ENCODE measurements around the gene OSBPL2.

The OSBPL2 gene

DNA sequence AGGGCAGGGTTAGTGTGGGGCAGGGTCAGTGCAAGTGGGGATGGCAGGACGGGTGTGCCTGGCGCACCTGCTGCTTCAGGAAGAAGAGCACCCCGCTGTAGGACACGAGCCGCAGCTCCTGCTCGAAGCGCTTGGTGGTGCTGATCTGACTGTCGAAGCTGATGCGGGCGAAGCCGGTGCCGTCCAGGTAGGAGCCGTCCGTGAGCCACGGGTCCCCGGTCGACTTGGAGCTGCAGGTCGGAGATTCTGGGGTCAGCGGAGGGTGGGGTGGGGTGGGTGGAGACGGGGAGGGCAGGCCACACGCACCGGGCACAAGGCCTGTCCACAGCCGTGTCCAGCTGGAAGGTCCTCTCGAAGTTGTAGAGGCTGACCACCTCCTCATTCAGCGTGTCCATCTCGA is 74.7 kb downstream of the OSBPL2 start:
- no peak for DNase-seq (ENCODE audit: low read depth in 2 of 2)

DNA sequence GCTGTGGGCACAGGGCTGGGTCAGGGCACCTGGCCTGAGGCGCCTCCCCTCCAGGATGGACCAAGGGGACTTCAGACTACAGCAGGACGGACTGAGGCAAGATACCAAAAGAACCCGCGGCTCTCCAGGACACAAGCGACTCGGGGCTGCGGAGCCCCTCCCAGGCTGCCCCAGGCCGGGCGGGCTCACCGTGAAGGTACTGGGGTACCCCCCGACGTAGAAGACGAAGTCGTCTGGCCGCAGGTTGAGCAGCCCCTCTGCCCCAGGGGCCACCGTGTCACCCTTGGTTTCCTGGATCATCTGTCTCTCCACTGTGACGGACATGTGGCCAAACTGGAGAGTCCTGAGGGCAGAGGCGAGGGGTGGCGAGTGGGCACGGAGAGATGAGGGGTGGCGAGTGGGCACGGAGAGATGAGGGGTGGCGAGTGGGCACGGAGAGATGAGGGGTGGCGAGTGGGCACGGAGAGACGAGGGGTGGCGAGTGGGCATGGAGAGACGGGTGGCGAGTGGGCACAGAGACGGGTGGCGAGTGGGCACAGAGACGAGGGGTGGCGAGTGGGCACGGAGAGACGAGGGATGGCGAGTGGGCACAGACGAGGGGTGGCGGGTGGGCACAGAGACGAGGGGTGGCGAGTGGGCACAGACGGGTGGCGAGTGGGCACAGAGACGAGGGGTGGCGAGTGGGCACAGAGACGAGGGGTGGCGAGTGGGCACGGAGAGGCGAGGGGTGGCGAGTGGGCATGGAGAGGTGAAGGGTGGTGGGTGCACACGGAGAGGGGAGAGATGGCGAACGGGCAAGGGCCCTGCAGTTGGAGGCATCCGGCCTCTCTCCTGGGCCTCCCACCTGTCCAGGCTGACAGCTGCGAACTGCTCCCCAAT is 75.4 kb downstream of the OSBPL2 start:
- no peak for DNase-seq (ENCODE audit: low read depth in 2 of 2)

DNA sequence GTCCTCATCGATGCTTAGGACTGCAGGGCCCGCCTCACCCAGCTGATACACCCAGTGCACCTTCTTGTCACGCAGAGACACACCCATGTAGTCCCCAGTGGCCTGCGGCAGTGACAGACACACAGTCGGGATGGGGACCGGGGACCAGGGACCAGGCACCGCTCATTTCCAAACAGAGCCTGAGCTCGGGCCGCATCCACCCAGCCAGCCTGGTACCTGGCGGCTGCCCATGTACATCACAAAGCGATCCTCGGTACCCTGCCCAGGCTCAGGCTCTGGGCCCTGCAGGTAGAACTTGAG is 76.0 kb downstream of the OSBPL2 start:
- no peak for DNase-seq (ENCODE audit: low read depth in 2 of 2)

- DNase-seq (ENCODE audit: low read depth in 2 of 2) = no peak
These were observed 76.5 kb downstream of the OSBPL2 start for GRCh38 chr20:62314711-62315302.

DNA sequence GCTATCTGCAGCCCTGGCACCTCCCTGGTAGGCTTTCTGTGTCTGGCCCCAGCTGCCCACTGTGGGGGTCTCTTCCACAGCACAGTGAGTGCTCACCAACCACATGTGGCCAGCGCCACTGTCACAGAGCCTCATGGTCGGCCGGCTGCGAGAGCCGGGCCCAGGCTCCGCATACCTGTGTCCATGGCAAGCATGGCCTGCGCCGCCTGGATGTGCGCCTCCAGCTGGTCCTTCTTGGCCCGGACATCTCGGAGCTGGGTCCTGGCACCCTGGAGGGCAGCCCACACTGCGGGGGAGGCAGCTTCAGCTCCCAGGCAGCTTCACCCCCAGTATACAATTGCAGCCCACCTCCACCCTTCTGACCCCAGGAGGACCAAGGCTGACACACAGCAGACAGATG is 77.5 kb downstream of the OSBPL2 start:
- no peak for DNase-seq (ENCODE audit: low read depth in 2 of 2)

DNA sequence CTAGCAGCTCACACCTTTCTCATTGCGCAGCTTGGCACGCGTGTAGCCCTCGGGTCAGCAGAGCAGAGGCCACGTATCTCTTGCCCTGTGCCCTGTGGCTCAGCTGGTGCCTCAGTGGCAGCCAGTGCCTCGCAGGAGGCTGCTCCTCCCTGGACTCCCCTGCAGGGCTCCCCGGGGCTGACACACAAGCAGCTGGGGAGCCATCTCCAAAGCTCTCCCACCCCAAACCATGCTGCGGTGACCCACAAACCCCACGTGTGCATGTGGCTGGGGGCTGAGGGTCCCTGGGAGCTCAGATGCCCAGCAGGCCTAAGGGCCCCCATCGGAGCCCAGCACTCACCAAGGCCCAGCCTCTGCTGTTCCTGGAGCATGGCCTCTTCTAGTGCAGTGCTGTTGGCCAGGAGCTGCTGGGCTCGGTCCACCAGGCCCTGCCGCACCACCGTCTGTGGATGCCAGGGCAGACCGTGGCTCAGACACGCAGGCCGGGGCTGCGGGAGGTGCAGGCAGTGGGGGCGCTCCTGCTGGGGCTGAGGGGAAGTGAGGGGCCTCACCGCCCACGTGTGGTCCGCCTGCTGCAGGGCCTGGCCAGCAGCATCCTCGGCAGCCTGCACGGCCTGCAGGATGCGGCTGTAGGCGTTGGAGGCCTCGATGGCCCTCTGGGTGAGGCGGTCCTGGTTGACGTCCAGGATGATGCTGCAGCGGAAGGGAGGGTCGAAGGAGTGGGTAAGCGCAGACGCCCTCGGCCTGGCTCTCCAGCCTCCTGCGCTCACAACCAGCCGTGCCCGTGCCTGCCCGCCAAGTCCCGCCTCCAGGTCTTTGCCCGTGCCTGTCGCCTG is 78.2 kb downstream of the OSBPL2 start:
- DNase-seq (ENCODE audit: low read depth in 2 of 2) = no peak

DNA sequence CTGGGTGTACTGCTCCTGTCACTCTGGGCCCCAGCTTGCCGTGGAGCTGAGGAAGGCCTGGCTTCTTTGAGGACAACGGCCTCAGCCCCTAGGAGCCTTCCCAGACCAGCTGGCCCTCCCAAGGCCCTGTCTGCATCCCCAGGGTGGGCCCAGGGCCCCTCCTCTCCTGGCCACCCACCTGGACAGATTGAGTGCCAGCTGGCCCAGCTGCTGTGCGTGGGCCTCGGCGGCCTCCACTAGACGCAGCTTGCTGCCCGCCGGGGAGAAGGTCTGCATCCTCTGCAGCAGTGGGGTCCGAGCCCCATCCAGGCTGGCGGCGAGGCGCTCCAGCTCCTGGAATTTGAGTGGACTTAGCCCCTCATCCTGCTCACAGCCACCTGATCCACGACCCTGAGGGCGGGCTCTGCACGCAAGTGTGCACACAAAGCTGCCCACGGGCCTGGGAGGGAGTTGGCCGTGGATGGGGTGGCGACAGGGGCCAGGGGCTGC is 78.9 kb downstream of the OSBPL2 start:
- DNase-seq (ENCODE audit: low read depth in 2 of 2) = no peak

GRCh38 chr20:62318400-62319345 is 80.4 kb downstream of the OSBPL2 start:
- DNase-seq (ENCODE audit: low read depth in 2 of 2) = no peak

GRCh38 chr20:62319346-62319909 is 81.1 kb downstream of the OSBPL2 start:
- DNase-seq (ENCODE audit: low read depth in 2 of 2) = no peak

GRCh38 chr20:62320581-62321354 is 82.4 kb downstream of the OSBPL2 start:
- DNase-seq (ENCODE audit: low read depth in 2 of 2) = no peak

- DNase-seq (ENCODE audit: low read depth in 2 of 2) = no peak
These were observed 83.2 kb downstream of the OSBPL2 start for GRCh38 chr20:62321521-62321948.

DNA sequence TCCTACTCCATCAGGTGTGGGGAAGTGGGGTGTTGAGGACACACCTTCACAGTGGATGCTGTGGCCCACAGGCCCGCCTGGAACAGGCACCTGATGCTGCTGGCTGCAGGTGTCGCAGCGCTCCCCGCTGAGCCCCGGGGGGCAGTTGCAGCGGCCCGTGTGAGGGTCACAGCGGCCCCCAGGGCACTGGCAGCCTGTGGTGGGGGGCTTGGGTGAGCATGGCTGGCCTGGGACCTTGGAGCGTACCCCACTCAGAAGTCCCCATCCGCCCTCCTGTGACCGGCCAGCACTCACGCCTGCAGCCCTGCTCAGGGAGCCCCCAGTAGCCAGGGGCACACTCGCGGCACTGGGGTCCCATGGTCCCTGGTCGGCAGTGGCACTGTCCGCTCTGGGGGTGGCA is 83.7 kb downstream of the OSBPL2 start:
- no peak for DNase-seq (ENCODE audit: low read depth in 2 of 2)

DNA sequence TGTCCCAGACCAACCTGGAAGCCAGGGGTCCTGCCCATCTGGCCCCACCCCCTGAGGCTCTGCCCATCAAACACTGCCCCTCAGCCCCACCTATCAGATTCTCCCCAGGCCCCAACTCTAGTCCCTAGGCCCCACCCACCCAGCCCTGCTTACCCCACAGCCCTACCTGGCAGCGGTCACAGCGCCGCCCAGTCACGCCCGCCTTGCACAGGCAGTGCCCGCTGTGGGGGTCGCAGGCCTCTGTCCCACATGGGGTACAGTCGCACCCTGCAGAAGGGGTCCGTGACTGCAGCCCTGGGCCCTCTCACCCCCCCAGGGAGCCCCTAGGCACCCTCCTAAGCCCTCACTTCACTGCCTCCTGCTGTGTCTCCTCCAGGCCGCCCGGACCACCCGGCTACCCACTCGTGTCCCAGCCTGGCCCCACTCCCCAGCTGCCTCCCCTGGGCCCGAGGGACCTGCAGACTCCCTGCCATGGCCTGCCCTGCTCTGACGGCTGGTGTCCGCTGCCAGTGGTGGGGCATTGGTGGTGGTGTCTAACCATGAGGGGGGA is 84.2 kb downstream of the OSBPL2 start:
- DNase-seq (ENCODE audit: low read depth in 2 of 2) = no peak

DNA sequence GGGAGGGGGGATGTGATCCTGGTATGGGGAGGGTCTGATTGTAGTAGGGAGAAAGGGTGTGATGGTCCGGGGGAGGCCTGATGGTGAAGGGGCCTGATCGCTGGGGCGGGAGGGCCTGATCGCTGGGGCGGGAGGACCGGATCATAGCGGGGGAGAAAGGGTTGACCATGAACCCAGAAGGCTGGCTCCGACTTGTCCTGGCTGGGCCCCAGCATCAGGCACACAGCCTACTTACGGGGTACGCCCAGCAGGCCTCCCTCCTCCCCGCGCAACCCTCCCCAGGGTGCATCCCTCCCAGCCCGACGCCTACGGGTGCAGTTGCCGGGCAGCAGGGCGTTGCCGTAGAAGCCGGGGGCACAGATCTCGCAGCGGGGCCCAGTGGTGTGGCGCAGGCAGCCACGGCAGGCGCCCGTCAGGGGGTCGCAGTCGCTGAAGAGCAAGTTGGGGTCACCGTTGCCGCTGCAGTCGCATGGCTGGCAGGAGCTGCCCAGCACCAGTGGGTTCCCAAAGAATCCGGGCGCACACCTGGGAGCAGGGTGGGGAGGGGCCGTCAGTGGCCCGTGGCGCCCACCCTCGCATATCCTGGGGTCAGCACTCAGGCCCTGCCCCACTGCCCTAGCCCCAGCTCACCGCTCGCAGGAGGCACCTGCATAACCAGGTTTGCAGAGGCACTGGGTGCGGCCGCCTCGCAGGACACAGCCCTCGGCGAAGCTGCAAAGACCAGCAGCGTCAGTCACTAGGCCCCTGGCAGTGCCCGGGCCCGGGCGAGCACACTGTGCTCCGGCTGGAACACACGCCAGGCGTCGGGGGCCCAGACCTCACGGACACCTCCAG is 85.0 kb downstream of the OSBPL2 start:
- DNase-seq (ENCODE audit: low read depth in 2 of 2) = no peak

DNA sequence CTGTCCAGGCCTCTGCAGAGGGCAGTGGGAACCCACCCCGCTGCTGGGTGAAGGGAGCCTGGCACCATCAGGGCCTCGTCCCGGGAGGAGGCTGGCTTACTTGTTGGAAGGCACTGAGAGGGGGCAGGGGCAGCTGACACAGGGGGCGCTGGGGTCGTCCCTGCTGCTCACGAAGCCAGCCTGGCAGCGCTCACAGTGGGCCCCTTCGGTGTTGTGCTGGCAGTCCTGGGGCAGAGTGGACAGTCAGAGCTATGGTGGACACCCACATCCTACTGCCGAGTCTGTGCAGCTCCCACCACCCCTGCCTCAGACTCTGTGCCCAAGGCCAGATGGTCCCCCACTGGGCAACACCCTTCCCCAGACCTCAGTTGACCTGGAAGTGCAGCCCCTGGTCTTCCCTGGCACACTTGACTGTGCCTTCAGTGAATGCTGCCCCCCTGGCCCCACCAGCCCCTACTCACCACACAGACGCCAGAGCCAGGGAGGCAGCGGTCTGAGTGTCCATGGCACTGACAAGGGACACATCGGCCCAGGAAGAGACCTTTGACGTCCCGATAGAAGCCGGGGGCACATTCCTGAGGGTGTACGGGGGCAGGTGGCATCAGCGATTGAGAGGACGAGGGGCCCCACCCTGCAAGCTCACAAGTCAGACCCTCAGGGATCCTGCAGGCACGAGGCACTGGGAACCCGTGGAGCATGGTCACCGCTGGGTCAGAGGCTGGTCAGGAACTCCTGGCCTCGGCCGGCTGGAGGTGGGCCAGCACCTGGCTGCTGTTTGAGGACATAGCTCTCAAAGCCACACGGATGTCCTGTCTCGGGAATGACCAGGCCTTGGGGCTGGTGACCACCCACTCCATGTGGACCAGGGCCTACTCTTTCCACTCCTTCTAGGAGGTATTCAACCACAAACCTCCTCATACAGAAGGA is 85.9 kb downstream of the OSBPL2 start:
- no peak for DNase-seq (ENCODE audit: low read depth in 2 of 2)

DNA sequence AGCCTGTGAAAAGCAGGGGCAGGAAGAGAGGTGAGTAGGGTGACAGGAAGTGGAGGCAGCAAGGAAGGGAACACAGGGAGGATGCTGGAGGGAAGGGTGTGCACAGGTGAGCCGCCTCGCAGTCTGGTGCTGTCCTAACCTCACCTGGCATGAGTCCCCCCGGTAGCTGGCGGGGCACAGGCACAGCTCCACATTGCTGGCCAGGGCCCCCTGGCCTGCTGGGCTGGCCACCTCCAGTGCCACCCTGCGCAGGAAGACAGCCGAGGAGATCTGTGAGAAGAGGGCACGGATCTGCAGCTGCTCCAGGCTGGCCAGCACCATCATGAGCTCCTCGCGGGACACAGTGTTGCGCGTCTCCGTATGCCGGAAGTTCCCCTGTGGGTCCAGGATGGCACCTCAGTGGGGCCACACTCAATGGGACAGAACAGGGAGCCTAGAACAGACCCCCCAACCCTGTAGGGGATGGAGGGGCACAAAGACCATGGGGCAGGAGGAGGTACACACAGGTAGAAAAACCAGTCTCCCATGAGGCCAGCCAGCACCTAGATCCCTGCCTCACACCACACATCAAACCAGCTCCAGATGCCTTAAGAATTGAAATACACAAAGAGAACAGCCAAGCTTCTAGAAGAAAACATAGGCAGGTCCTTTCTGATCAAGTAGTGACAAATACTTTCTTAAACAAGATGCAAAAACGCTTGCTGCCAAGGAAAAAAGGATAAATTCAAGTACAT is 87.0 kb downstream of the OSBPL2 start:
- no peak for DNase-seq (ENCODE audit: low read depth in 2 of 2)

DNA sequence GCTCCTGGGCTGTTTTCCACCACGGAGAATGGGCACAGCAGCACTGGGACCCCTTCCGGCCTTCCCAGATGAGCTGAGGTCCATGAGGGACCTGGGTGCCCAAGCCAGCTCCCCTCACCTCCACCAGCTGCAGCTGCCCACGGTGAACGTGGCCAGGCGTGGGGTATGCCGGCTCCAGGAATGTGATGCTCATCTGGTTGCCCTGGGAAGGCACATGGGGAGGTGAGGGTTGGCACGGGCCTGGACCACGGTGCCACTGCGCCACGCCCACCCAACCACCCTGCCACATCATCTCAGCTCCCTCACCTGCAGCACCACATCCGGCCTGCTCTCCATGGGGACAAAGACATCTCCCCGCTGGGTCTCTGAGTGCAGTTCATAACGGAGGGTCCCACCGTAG is 88.2 kb downstream of the OSBPL2 start:
- DNase-seq (ENCODE audit: low read depth in 2 of 2) = no peak
